WTC11 (cell line): ENCODE measurements around the gene GPC6. TPM values are rescaled to one million over a fixed set of nuclear protein-coding genes. Genes with fewer than 3 reads are reported as not detected.

Experiments
- ATAC-seq: fragments of 200-7000 bp; cut with Tn5 transposase; 2 replicates; pipeline ENCODE4 v1.10.0; 2021; ENCODE audit warnings: mild to moderate bottlenecking, moderate library complexity
- CTCF ChIA-PET: fragments of 300-600 bp; sonication (Branson Sonifier 250); formaldehyde crosslinking; loops from one replicate; lab custom pipeline; 2021; ENCODE audit warnings: antibody characterized with exemption; lab: Charles Lee
- POLR2A ChIA-PET: fragments of 350-600 bp; sonication (Branson Sonifier 250); formaldehyde crosslinking; loops from one replicate; lab custom pipeline; 2021; ENCODE audit warnings: antibody characterized with exemption; lab: Charles Lee
- DNase-seq: peaks from one replicate; pipeline ENCODE4 v3.0.0; 2021; ENCODE audit warnings: low spot score
- H3K27ac Mint-ChIP-seq: 2 replicates; pipeline ENCODE4 v1.8.0; 2021; ENCODE audit warnings: mixed read lengths
- H3K27me3 Mint-ChIP-seq: 2 replicates; pipeline ENCODE4 v1.8.0; 2021; ENCODE audit warnings: low read depth, mild to moderate bottlenecking, moderate library complexity, mixed read lengths
- H3K36me3 Mint-ChIP-seq: 2 replicates; pipeline ENCODE4 v1.8.0; 2021; ENCODE audit warnings: mixed read lengths
- H3K4me1 Mint-ChIP-seq: 2 replicates; pipeline ENCODE4 v1.8.0; 2022; ENCODE audit warnings: mixed read lengths
- H3K4me3 Mint-ChIP-seq: 2 replicates; pipeline ENCODE4 v1.8.0; 2021; ENCODE audit warnings: mild to moderate bottlenecking, moderate library complexity, mixed read lengths
- H3K9me3 Mint-ChIP-seq: 2 replicates; pipeline ENCODE4 v1.8.0; 2021; ENCODE audit warnings: mixed read lengths
- ATF2 ChIP-seq: sonication (generic); formaldehyde crosslinking; IDR thresholded peaks from 2 replicates; pipeline ENCODE4 v1.8.1; 2022; ENCODE audit warnings: low read depth, missing genetic modification reagents, borderline replicate concordance
- CREB1 ChIP-seq: sonication (generic); formaldehyde crosslinking; IDR thresholded peaks from 2 replicates; pipeline ENCODE4 v1.8.0; 2023; ENCODE audit warnings: mild to moderate bottlenecking, missing genetic modification reagents
- CREM ChIP-seq: sonication (generic); formaldehyde crosslinking; IDR thresholded peaks from 2 replicates; pipeline ENCODE4 v1.8.1; 2022; ENCODE audit warnings: mild to moderate bottlenecking, missing genetic modification reagents, moderate library complexity
- CTCF ChIP-seq: fragments of 200-600 bp; IDR thresholded peaks from 2 replicates; pipeline ENCODE4 v1.8.0; 2022; ENCODE audit warnings: antibody characterized with exemption
- E2F5 ChIP-seq: sonication (generic); formaldehyde crosslinking; IDR thresholded peaks from 2 replicates; pipeline ENCODE4 v1.8.1; 2022; ENCODE audit warnings: mild to moderate bottlenecking, moderate library complexity, missing genetic modification reagents
- ERG ChIP-seq: fragments of 250-450 bp; sonication (Bioruptor Pico); IDR thresholded peaks from 2 replicates; pipeline ENCODE4 v1.8.0; 2021; ENCODE audit warnings: mild to moderate bottlenecking
- GABPB1 ChIP-seq: sonication (generic); formaldehyde crosslinking; IDR thresholded peaks from 2 replicates; pipeline ENCODE4 v1.8.1; 2023; ENCODE audit warnings: mild to moderate bottlenecking, missing genetic modification reagents
- GRHL2 ChIP-seq: fragments of 250-450 bp; sonication (Bioruptor Pico); IDR thresholded peaks from 2 replicates; pipeline ENCODE4 v1.8.0; 2022; ENCODE audit warnings: mild to moderate bottlenecking, moderate library complexity; ENCODE audit not compliant: insufficient replicate concordance, severe bottlenecking
- IRF2 ChIP-seq: sonication (generic); formaldehyde crosslinking; IDR thresholded peaks from 2 replicates; pipeline ENCODE4 v1.8.0; 2022; ENCODE audit warnings: low read depth, missing genetic modification reagents, borderline replicate concordance
- STAT6 ChIP-seq: sonication (generic); formaldehyde crosslinking; conservative IDR thresholded peaks from 2 replicates; pipeline ENCODE4 v1.8.1; 2023; ENCODE audit warnings: mild to moderate bottlenecking, low read depth, missing genetic modification reagents, moderate library complexity
- TCF7 ChIP-seq: sonication (generic); formaldehyde crosslinking; IDR thresholded peaks from 2 replicates; pipeline ENCODE4 v1.8.0; 2022; ENCODE audit warnings: mild to moderate bottlenecking, low read depth, missing genetic modification reagents, moderate library complexity
- TEAD4 ChIP-seq: sonication (generic); formaldehyde crosslinking; IDR thresholded peaks from 2 replicates; pipeline ENCODE4 v1.8.0; 2022; ENCODE audit warnings: mild to moderate bottlenecking, missing genetic modification reagents
- ZNF232 ChIP-seq: sonication (generic); formaldehyde crosslinking; IDR thresholded peaks from 2 replicates; pipeline ENCODE4 v1.8.0; 2022; ENCODE audit warnings: mild to moderate bottlenecking, missing genetic modification reagents
- ZNF317 ChIP-seq: sonication (generic); formaldehyde crosslinking; IDR thresholded peaks from 2 replicates; pipeline ENCODE4 v1.8.1; 2023; ENCODE audit warnings: low read depth, mild to moderate bottlenecking, moderate library complexity, missing genetic modification reagents, borderline replicate concordance
- ZNF416 ChIP-seq: fragments of 250-450 bp; sonication (Bioruptor Pico); IDR thresholded peaks from 2 replicates; pipeline ENCODE4 v1.9.0; 2021; ENCODE audit warnings: mild to moderate bottlenecking, inconsistent platforms
- ZNF425 ChIP-seq: fragments of 250-450 bp; sonication (Bioruptor Pico); conservative IDR thresholded peaks from 2 replicates; pipeline ENCODE4 v1.9.0; 2021; ENCODE audit warnings: mild to moderate bottlenecking
- ZNF671 ChIP-seq: fragments of 250-450 bp; sonication (Bioruptor Pico); IDR thresholded peaks from 2 replicates; pipeline ENCODE4 v1.8.0; 2021; ENCODE audit warnings: mild to moderate bottlenecking
- total RNA-seq: library from RNA; stranded (reverse); gene quantifications from 3 replicates; pipeline ENCODE4 v1.2.3, GENCODE V29; 2021

Gene GPC6
- total RNA-seq, 1 experiment from 2014 or later: 19.5 TPM

GRCh38 chr13:94323764-94324758 is 1097.5 kb downstream of the GPC6 start:
- H3K27me3 Mint-ChIP-seq: no peaks in the 10 kb centered on the region; the same call in 1 of the 2 replicates
- ATAC-seq (no peak), DNase-seq (no peak)
- H3K4me1 Mint-ChIP-seq: peaks cover 26% of the 10 kb centered on the region
- POLR2A ChIA-PET: no interaction called here
- H3K36me3 Mint-ChIP-seq: no peaks in the 10 kb centered on the region
- H3K9me3 Mint-ChIP-seq: peaks cover 10% of the 10 kb centered on the region
- CTCF ChIA-PET: interaction anchor here (0.7 kb wide), 1 partner anchor 21 kb away, joined by 4 read pairs; no protein-coding TSS in a partner anchor
- no peak overlapping the region for H3K27ac Mint-ChIP-seq
- no peak for TF ChIP-seq STAT6 (CRISPR knock-in tag)
- no peak for TF ChIP-seq ZNF232 (CRISPR knock-in tag)
- TF ChIP-seq ATF2: no peak
- TF ChIP-seq E2F5 (CRISPR knock-in tag): no peak
- no peak for TF ChIP-seq ERG (CRISPR knock-in tag)
- TF ChIP-seq ZNF416 (CRISPR knock-in tag): no peak
- no peak for TF ChIP-seq CREB1 (CRISPR knock-in tag)
- no peak for TF ChIP-seq GRHL2
- no peak for TF ChIP-seq ZNF671 (CRISPR knock-in tag)
- TF ChIP-seq GABPB1: no peak
- no peak for TF ChIP-seq IRF2
- TF ChIP-seq ZNF317 (CRISPR knock-in tag): no peak
- no peak for TF ChIP-seq TEAD4
- TF ChIP-seq ZNF425 (CRISPR knock-in tag): no peak
- TF ChIP-seq CREM (CRISPR knock-in tag): no peak
- TF ChIP-seq CTCF: no peak
- TF ChIP-seq TCF7 (CRISPR knock-in tag): no peak
- TF ChIP-seq, all 79 proteins: peak for 0
- no peak overlapping the region for H3K4me3 Mint-ChIP-seq
